Measurements from ENCODE around the gene TAC3. TPM values are rescaled to one million over a fixed set of nuclear protein-coding genes. Genes with fewer than 3 reads are reported as not detected.

Gene TAC3
- total RNA-seq, 1 experiment from 2014 or later: 6.2 TPM

Other genes starting within 250 kb of the TAC3 start
- not detected in 2 replicates for gene SDR9C7, start 82.1 kb downstream of the TAC3 start, total RNA-seq (2021)
- gene RDH16, start 58.9 kb downstream of the TAC3 start, total RNA-seq (2021): 0.31 and 0.39 TPM in 2 replicates
- gene ZBTB39, start 10.0 kb downstream of the TAC3 start, total RNA-seq (2021): 30.3 and 31.2 TPM in 2 replicates
- 0.26 TPM in 1 of 2 replicates, not detected in the other for gene MYO1A, start 33.6 kb upstream of the TAC3 start, total RNA-seq (2021)
- 50.1 and 53.0 TPM in 2 replicates for gene NEMP1, start 62.3 kb upstream of the TAC3 start, total RNA-seq (2021)
- 67.8 and 68.1 TPM in 2 replicates for gene NAB2, start 72.6 kb upstream of the TAC3 start, total RNA-seq (2021)
- 42.9 and 44.4 TPM in 2 replicates for gene STAT6, start 94.8 kb upstream of the TAC3 start, total RNA-seq (2021)
- gene LRP1, start 112.0 kb upstream of the TAC3 start, total RNA-seq (2021): 98.4 and 115 TPM in 2 replicates
- not detected in 2 replicates for gene LRP1-AS, start 131.1 kb upstream of the TAC3 start, total RNA-seq (2021)
- 2.1 and 2.8 TPM in 2 replicates for gene NXPH4, start 200.3 kb upstream of the TAC3 start, total RNA-seq (2021)
- 257 and 260 TPM in 2 replicates for gene SHMT2, start 213.2 kb upstream of the TAC3 start, total RNA-seq (2021)
- gene STAC3, start 234.7 kb upstream of the TAC3 start, total RNA-seq (2021): 2.0 and 2.8 TPM in 2 replicates

All from H9 (cell line).